Measurements from ENCODE around the gene PAPPA.

The PAPPA gene

DNA sequence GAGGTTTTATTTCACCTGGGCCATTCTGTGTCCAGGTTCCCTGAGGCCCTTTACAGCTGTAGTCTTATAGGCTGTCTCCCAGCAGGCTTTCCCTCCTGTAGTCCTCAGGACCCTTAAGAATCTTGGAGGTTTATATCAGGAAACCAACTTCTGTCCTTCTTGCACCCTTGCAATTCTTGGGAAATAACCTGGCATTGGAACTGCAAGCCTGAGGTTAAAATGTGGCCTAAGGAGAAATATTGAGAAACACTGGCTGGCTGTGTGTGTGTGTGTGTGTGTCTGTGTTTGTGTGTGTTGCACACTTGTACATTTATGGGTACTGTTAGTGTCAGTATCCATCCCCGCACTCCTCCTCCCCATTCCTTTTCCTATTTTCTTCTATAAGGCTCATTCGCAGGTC, 168.9 kb downstream of the PAPPA start:
- no peak for DNase-seq

DNA sequence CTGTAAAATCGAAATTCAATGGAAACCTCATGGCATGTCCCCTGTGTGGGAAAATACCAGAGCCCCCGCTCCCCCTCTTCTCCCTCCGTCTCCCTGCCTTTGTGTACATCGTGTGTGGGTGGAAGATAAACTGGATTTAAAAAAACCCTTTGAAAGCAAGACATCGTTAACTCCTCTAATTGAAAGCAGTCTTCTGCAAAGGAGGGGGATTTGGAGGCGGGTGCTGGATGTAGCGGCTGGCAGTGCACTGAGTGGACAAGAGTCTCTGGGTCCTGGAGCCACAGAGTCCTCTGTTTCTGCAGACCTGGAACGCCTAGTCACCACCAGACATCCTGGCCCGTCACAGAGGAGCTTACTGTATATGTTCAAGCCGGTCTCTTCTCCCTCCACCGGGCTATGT, 169.4 kb downstream of the PAPPA start:
- no peak for DNase-seq

- DNase-seq, result no peak
These were observed 170.0 kb downstream of the PAPPA start for GRCh38 chr9:116323571-116323970.

- DNase-seq, result no peak
These were observed 172.3 kb downstream of the PAPPA start for GRCh38 chr9:116325924-116326323.

DNA sequence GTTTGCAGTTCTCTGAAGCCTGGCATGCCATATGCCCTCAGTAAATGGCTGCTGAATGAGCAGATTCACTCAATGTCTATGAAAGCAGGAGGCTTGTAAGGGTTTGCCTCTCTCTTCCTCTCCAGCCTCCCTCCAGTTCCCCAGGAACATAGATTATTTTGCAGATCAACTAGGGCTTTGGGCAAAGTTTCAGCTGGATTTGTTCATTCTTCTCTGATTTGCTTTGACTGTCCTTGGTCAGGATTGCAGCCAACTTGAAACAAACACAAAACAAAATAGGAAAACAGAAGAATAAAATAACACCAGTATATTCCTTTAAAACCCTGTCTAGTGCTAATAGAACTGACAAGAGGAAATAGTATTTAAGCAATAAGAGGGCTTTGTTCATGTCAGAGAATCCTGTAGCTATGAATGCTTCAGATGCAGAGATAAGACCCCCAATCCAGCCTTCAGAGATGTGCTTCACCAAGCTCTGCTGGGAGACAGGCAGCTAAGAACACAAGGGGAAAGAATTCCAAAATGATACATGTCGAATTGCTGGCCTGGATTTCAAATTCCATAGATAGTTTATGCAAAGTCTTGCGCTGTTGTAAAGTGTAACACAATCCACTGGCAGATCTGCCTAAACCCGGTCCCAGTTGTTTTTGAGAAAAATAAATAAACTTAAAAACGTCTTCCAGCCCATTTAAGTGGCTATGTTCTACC, 174.3 kb downstream of the PAPPA start:
- no peak for DNase-seq

DNA sequence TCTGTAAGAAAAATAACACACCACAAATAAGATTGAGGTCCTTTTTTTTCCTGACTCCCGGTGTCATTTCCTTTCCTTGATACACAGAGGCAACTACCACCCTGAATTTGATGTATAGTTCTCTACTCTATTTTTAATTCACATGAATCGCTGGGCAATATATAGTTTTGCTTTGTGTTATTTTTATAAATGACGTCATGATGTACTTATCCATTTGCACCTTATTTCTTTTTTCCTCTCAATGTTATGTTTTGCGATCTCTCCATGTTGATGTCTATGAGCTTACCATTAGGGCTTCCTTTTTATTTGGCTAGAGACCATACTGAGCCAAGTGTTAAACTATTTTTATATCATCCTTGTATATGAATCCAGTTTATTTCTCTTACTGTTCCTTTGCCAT, 175.9 kb downstream of the PAPPA start:
- no peak for DNase-seq

- no peak for DNase-seq
These were observed 177.7 kb downstream of the PAPPA start for GRCh38 chr9:116331241-116331640.

GRCh38 chr9:116332090-116332489, 178.5 kb downstream of the PAPPA start:
- no peak for DNase-seq

DNA sequence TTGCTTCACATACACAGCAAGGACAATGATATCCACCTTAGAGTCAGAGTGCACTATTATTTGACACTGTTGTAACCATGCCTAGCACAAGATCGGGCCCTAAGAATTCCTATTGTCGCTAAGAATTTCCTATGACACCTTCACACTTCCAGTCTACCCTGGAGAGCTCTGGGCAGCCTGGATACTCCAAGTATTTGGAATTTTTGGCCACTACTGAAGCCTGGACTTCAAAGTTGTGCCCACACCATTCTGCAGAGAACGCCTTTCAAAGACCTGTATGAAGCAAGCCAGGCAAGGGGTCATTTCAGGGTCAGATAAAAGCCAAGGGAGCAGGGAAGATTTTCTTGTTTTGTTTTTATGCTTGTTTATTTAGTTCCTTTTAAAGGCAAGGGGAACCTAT, 179.7 kb downstream of the PAPPA start:
- DNase-seq, result no peak

DNA sequence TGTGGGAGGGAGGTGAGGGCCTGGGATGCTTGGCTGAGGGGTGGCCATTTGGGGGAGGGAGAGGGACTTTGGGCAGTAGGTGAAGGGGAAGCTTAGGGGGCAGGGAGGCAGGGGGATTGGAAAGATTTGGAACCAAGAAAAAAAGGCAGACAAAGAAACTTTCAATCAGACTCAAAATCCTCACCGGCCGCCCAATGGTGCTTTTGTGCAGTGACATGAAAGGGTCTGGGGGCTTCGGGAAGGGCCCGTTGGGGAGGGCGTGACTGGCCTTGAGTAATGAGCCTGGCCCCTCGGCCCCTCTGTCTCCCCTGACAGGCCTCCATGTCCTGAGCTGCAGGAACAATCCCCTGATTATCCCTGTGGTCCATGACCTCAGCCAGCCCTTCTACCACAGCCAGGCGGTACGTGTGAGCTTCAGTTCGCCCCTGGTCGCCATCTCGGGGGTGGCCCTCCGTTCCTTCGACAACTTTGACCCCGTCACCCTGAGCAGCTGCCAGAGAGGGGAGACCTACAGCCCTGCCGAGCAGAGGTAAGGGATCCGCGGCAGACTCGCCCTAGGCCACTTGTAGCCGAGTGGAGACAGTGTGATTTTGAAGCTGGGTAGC, 181.1 kb downstream of the PAPPA start:
- no peak for DNase-seq

DNA sequence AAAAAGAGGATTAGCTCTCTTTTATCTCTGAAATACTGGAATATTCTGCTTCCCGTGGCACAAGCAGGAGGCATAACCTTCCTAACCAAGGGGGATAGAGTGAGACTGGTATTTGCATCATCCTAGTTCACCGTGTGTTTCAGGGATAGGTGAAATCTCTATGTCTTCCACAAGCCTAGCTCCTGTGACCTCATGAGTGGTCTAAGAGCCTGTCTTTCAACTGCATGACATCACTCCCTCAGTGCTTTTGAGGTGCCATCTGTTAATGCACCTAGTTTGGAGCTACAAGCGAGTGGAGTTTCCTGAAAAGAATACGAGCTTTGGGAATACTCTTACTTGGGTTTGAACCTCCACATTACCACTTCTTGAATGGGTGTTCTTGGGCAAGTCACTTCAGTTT, 181.8 kb downstream of the PAPPA start:
- DNase-seq, result no peak

DNA sequence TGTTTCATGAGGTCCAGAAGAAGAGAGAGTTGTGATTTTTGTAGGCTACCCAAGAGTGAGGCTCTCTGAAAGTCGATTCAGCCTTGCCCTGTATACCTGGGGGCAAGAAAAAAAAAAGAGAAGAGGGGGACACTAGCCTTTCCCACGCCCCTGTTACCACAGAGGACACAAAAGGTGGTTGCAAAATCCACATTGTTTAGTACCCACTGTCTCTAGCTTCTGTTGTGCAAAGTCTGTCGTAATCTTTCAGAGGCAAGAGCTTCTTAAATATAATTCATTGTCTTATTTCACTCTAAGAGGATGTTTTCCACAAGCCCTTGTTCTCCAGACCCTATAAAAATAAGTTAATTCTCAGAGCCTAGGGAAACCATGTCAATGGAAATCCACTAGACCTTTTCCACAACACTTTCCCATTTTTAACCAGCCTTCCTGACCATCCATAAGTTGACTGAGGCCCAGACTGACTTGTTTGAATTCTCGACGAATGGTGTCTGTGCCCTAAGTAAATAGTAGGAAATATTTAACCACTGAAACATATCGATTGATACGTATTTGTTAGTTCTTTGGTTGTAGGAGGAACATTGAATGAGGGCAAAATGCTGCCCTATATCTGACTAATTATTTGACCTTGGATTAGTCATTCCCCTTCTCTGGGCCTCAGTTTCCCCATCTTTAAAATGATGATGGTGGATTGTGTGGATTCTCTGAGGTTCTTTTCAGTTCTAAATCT, 182.7 kb downstream of the PAPPA start:
- no peak for DNase-seq

DNA sequence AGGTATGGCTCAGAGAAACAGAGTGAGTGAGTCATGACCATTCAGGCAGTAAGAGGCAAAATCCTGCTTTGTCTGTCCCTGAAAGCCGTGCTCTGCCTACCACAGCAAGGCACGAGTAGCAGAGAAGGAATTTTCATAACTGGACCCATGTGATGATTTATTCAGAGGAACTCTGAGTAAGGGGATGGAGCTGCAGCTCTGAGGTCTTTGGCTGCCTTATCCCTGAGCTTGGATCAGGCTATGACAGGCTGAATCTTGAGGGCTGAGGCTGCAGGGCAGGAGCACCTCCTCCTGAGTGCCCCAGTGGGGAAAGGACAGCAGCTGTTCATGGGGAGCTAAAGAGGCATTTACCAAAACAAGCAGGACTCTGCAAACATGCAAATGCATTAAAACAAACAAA, 183.4 kb downstream of the PAPPA start:
- no peak for DNase-seq

- DNase-seq, result no peak
These were observed 186.7 kb downstream of the PAPPA start for GRCh38 chr9:116340270-116340669.

GRCh38 chr9:116342061-116342460, 188.5 kb downstream of the PAPPA start:
- no peak for DNase-seq

GRCh38 chr9:116342941-116343340, 189.3 kb downstream of the PAPPA start:
- DNase-seq, result no peak

DNA sequence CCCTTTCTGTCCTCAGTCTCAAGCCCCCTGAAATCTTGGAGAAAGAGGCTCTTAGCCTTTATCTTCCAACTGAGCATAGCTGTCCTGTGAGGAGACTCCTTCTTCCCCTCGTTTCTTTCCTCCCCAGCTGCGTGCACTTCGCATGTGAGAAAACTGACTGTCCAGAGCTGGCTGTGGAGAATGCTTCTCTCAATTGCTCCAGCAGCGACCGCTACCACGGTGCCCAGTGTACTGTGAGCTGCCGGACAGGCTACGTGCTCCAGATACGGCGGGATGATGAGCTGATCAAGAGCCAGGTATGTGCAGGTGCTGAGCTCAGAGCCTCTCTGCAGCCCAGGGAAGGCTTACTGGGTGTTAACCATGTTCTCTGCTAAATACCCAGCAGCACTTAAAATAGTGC, 190.8 kb downstream of the PAPPA start:
- no peak for DNase-seq

GRCh38 chr9:116345393-116345792, 191.8 kb downstream of the PAPPA start:
- DNase-seq, result no peak

DNA sequence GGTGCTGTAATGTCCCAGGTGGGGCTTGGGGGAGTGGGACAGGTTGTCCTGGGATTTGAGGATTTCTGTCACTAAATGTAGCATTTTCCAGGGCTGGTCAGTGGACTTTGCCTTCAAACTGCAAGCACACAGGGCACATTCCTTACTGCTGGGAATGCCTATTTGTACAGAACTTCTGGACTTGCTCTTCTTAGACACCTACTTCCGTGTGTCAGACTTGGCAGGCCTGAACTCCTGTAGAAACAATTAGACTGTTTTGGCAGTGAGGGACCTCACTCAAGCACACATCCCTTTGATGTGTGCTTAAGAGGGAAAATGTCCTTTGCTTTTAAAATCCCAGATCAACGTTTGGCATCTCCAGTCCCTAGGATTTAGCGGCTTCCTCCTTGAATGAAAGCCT, 192.2 kb downstream of the PAPPA start:
- DNase-seq, result no peak

- no peak for DNase-seq
These were observed 196.1 kb downstream of the PAPPA start for GRCh38 chr9:116349684-116350083.

DNA sequence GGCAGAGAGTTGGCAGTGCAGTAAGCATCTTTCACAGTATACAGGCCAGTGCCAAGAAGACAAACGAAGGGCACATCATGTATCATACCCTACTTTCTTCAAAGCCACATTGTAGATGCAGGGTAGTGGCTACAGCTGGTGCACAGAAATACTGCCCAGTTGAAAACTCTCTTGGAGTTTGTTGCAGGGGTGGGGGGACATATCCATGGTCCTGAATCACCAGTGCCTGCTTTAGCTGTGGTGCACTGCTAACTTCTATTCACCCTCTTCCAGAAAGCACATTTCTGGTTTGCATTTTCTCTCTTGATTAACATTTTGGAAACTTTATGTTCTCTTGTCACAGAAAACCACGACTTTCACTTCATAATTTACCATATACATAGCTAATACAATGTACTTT, 196.6 kb downstream of the PAPPA start:
- no peak for DNase-seq

DNA sequence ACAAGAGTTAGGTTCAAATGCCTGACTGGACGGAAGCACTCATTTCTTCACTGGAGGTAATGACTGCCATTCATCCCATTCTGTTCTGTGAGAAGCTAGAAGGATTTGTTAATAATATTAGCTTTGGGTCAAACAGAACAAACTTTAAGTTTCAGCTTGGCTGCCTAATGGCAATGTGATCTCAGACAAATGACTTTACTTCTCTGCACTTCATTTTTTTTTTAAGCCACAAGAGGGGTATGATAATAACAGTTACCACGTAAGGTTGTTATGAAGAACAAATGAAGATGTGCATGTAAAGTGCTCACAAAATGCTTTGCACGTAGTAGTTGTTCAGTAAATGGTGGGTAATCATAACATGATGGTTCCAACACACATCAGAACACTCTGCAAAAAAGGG, 199.4 kb downstream of the PAPPA start:
- DNase-seq, result no peak

DNA sequence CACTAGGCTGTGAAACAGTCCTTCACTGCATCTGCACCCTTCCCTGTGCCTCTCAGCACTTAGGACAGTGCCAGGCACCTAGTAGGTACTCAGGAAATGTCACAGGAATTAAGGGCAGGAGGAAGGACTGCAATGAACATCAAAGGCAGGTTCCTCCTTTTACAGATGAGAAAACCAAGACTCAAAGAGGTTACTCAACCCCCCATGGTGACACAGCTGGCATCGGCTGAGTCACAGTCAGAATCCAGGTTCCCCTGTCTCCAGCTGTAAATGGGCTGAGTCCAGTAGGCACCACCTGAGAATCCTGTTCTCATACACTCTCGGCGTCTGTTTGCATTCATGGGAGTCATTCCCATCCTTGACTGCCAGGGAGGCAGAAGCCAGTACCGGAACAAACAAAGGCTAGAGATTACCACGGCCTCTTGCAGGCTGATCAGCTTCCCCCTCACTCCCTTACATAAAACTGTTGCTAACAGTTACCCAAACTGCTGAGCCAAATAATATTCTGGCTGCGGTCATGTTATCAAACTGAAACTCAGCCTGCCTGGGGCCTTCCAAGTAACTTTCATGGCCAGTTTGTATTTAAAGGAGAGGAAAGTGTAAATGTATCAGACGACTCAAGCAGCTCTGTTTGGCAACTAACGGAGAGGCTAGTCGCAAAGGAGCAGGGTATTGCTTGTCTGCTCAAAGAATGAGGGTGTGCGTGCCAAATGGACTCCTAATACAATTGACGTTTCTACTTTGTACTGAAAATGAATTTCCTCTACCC, 201.7 kb downstream of the PAPPA start:
- no peak for DNase-seq

DNA sequence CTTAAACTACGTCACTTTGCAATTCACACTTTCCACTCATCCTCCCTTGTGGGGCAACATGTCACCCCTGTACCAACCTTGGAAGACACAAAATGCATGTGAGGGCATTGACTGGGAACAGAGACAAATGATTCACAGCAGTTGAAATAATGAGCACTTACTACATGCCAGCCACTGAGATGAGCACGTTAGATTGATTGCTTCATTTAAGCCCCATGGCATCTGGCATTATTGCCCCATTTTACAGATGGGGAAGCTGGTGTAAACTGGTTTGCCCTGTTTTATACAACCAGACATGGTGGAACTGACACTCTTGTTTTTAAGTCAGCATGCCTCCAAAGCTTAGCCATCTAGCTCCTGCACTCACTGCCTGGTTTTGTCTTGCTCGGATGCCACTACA, 204.7 kb downstream of the PAPPA start:
- DNase-seq, result no peak
